ENCODE results near the gene PRMT3.
"Not testable (repeated sequence)": the region's sequence is repeated elsewhere in the genome, so short reads cannot be mapped to it uniquely, and the experiment has no call there.

PRMT3 gene

DNA sequence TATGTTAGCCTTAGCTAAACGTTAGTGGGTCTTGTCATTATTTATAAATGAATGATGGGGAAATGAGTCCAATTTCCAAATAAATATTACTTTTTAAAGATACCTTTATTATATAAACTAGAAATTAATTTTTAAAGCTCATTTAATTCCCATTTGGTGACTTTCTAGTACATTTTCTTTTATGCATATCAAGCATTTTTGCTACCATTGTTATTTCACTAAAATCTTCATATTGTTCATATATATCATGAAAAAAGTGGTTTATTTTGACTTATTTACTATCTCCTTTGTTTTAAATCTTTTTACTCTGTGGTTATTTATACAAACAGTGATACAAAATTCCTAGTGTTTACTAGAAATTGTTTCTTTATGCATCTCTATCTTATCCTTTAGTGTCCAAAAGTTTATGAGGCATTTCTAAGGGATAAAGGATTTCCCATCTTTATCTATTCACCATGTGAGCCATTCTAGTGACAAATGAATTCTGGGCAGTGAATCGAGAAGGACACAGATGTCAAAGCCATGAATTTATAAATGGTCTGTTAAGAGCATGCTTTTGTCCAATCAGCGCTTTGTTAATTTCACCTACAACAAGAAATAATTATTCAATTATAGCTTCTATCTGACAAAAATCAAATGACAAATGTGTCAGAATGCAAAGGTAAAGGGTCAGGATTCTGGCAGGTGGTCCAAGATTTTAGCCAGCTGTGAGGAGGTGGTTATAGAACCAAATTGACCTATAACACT is 70.6 kb downstream of the PRMT3 start:
- no peak for DNase-seq

DNA sequence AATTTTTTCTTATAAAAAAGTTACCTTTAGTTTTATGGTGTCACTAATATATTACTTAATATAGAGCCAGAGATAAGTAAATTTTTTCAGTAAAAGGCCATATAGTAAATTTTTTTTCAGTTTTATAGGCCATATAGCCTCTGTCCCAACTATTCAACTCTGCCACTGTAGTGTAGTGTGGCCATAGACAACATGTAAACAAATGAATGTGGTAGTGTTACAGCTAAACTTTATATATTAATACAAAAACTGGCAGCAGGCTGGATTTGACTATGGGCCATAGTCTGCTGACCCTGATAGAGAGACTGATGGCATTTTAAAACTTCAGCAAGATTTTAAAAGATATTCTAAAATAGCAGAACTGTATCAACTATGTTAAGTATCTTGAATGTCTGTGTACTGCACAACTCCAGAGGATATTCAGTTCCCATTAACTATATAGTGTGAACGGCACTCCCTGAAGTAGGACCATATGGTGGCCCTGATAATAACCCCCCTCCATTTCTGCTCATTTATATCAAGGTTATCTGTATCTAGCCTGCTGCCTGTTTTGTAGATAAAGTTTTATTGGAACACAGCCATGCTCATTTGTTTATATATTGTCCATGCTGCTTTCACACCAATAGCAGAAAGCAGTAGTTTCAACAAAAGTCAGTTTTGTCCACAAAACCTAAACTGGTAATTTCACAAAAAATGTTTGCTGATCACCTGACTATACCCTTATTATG is 71.6 kb downstream of the PRMT3 start:
- no peak for DNase-seq

DNA sequence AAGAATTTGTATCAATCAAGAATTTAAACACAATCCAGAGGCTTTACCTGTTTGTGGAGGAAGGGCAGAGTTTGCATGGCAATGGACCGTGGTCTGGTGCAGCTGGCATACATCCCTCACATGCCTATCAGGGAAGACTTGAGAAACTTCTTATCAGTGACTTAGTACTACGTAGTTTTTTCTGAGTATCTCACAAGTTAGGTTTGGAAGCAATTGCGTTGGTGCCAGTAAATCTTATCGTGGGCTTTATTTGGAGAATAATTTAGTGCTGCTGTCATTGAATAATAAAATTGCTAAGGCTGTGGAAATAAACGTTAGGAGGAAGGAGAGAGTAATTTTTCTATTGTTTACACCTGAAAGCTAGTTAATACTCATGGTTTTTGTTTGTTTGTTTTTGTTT is 72.3 kb downstream of the PRMT3 start:
- DNase-seq, result no peak

DNA sequence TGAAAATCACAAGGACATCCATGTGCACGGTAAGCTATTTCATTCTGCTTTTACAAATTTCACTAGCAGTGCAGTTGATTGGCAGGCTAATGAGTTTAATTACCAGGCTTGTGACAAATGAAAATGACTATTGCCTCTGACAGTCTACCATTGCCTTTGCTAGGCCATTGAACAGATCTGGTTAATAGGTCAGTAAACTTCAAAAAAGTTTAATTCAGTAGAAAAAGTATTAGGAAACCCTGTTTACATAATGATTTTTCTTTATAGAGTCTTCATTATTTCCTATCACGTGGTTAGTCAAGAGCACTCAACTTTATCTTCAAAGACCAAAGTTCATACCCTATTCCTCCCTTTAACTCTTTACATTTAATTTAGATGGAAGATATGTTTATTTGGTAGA is 77.0 kb downstream of the PRMT3 start:
- DNase-seq, result no peak

DNA sequence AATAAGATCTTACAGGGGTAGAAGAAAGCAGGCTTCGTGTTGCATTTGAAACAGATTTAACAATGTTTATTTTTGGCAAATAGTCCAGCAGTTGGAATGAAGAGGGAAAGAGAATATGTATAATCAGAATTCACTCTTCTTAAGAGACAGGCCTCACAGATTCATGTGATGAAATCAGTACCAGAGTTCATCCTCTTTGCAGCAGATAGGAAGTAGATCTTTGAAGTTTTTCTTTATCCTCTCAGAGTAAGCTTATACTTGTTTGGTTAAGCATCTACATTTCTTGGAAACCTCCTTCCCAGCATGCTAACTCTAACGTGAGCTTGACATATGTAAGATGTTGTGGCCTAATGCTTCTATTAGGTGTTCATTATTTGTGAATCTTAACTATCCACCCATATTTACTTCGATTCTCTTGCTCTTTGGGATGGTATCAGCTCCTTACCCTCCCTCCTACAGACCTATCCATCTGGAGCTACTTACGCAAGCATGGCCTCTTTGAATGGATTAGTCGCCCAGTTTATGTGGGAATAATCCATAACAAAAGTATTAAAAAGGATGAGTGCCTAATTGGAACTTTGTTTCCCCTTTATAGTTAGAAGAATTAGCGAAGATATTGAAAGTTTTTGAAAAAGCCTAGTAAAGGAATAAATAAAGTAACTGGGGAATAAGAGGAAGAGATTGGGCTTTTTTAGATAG is 80.1 kb downstream of the PRMT3 start:
- DNase-seq, result no peak

DNA sequence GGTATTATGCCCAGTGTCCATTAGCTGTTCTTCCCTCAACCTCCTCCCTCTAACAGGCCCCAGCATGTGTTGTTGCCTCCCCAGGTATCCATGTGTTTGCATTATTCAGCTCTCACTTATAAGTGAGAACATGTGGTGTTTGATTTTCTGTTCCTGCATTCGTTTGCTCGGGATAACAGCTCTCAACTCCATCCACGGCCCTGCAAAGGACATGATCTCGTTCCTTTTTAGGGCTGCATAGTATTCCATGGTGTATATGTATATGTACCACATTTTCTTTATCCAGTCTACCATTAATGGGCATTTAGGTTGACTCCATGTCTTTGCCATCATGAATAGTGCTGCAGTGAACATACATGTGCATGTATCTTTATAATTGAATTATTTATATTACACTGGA is 82.8 kb downstream of the PRMT3 start:
- no peak for DNase-seq

DNA sequence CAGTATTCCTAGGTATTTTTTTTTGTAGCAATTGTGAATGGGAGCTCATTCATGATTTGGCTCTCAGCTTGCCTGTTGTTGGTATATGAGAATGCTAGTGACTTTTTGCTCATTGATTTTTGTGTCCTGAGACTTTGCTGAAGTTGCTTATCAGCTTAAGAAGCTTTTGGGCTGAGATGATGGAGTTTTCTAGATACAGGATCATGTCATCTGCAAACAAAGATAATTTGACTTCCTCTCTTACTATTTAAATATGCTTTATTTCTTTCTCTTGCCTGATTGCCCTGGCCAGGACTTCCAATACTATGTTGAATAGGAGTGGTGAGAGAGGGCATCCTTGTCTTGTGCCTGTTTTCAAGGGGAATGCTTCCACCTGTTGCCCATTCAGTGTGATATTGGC is 84.4 kb downstream of the PRMT3 start:
- not testable (repeated sequence) for DNase-seq

DNA sequence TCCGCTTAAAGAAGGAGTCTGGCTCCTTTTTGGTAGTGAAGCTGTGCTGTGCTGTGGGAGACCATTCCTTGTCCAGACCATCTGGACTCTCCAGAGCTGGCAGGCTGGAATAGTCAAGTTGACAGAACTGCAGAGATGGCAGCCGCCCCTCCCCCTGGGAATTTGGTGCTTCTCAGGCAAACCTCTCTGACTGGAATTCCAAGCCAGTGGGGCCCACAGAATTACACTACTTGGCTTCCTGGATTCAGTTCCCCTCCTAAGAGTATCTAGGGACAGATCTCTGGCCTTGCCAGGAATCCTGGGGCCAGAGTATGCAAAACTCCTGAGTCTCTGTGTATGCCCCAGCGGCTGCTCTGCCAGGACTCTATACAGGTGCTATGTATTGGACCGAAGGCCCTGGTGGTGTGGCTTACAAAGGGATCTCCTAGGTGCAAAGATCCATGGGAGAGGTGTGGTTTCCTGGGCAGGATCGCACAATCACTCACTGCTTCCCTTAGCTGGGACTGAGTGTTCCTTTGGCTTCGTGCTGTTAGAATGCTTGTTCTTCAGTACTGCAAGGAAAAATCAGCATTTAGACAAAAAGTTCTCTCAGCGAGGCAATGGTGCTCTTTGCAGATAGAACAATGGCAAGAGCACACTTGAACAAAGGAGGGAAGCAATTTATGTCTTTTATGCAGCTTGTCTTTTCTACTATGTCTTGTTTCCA is 86.8 kb downstream of the PRMT3 start:
- DNase-seq, result no peak

DNA sequence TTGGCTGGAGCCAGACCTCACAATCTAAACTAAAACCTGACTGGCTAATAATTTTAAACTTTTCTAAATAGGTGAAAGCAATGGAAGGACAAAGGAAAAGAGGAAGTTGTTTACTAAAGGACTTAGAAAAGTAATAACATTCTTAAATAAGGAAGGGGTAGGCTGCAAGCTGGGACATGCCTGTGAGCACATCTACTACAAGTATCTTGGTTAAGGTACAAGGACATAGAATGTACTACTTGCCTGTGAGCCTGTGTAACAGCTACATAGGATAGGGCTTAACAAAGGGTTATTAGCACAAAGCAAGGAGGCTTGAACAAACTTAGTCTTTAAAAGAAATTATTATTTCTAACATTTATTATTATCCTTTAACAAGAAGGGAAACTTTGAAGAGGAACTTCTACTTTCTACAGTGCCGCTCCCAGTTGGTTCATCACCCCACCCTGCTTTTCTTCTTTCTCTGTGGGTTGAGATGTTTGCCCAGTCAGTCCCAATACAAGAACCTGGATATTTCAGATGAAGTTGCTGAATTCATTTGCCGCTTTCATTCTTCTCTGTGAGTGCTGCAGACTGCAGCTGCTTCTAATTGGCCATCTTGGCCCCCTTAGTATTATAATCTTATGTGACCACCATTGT is 87.5 kb downstream of the PRMT3 start:
- DNase-seq, result no peak

DNA sequence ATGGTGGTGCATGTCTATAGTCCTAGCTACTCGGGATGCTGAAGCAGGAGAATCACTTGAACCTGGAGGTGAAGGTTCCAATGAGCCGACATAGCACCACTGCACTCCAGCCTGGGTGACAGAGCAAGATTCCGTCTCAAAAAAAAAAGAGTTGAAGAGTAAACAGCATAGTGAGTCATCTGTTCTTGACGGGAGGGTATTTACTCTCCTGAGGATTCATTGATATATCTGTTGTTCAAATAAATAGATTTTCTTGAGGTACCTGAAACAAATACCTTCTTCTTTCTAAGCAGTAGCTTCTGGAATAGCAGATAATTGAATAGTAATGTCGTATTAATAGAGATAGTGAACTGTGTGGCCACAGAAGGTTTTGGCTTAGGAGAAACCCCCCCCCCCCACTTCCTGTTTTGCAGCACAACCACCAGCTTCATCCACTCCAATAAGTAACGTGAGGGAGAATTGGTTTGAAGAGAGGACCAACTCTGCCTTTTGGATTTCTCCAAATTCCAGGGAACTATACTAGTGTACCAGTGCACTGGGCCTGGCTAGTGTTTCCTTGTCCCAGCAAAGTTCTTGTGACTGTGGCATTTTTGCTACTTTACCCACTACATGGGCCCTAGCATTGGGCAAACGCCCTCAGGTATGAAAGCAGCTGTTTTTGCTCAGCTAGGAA is 90.0 kb downstream of the PRMT3 start:
- DNase-seq, result no peak

DNA sequence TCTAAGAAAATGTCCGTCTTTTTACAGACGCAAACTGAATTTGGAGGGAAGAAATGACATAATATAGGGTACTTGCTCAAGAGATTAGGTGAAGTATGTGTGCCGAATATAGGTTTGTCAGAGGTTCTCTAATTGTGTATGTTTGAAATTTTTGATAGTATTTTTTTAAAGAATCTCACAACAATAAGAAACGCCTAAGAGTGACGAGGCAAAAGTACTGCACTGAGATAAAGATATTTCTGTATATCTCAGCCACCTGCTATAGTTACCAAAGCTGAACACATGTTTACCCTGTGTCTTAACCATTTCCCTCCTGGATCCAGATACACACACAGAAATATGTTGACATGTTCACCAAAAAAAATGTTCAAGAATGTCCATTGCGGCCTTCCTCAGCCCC is 92.0 kb downstream of the PRMT3 start:
- no peak for DNase-seq

DNA sequence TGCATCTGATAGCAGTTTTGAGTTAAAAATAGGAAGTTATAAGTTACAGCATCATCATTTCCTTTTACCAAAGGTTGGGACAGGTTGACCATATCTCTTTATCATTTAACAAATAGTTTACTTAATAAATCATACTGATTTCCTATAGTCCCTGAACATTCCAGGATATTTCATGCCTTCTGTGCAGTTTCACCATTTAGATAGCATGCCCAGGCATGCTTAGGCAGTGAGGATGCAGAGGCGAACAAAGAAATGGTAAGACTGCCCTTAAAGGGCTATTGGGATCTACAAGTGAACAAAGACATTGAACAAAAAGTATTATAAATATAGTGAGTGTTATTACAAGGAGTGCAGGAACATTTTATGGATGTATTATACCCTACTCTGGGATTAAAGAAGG is 96.4 kb downstream of the PRMT3 start:
- no peak for DNase-seq

DNA sequence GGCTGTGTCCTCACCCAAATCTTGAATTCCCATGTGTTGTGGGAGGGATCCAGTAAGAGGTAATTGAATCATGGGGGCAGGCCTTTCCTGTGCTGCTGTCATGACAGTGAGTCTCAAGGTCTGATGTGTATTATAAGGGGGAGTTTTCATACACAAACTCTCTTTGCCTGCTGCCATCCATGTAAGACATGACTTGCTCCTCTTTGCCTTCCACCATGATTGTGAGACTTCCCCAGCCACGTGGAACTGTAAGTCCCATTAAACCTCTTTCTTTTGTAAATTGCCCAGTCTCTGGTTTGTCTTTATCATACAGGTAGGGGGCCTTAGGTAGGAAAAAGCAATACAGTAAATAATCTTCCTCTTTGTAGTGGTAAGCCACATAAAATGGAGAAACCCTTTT is 96.9 kb downstream of the PRMT3 start:
- not testable (repeated sequence) for DNase-seq

DNA sequence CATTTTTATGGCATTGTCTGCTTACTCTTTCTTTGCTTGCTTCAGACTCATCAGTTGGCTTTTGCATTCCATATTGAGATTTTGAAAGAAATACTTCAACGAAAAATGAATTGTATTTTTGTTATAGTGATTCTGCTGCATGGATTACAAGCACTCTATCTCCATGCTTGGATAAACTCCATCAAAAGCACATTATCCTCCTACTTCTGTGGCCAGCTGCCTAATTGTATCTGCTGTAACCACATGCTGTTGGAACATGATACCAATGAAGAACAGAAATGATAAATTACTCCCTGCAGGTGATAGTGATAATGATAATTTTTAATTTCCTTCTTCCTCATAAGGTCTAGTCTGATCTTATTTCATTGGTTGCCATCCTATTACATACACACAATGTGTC is 100.8 kb downstream of the PRMT3 start:
- DNase-seq, result no peak

DNA sequence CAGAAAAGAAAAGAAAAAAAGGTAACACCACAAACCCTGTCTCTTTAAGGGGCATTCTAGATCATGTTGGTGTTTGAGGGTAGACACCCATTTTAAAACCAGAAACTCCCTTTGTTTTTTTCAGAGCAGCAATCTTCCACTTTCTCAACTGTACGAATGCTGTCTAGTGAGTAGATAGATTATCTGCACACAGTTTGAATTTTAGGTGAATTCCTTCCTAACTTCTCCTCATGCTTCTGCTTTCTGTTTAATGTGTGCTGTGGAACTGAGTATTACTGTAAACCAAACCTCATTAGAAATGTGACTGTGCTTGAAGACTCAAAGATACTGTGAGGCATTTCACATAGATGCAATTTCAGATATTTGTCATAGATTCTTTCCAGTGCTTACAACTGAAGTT is 102.4 kb downstream of the PRMT3 start:
- DNase-seq, result no peak

DNA sequence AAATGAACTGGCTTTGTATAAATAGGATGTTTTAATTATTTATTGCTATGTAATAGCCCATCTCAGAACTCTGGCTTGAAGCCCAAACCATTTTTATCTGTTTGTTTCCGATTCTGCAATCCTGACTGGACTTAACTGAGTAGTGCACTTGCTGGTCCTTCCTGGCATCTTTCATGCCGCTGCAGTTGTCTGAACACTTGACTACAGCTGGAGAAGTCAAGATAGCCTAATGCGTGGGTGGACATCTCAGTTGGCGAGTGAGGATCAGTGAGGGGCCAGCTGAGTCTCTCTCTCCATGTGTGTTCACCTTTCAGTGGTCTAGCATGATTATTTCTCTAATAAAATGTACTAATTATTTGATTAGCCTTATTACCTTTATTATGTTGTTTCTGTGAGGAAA is 105.8 kb downstream of the PRMT3 start:
- DNase-seq, result no peak

DNA sequence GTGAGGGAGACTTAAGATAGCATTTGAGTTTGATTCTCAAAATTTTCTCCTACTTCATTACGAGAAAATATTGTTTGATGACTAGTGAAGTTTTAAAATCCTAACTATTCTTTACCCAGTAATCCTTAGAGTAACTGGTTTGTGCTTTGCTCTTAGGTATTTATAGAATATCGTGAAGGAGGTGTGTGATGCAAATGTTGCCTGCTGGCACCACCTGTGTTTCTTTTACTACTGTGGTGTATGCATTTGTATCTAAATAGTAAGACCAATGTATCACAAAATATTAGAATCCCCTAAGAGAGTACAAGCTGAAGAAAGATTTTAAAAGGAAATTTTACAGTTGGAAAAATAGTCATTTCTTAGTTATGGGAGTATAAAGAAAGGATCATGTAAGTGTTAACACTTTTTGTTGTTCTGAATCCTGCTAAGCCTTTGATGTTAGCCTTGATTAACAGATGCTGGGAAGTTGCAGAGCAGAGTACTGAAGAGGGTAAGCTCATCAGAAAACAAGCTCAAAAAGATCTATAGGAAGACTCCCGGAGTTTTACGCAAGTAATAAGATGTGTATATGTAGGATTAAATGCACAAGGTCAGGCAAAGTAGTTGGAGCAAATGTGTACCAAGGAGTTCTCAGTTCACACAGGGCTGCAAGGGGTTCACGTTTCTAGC is 109.7 kb downstream of the PRMT3 start:
- no peak for DNase-seq

DNA sequence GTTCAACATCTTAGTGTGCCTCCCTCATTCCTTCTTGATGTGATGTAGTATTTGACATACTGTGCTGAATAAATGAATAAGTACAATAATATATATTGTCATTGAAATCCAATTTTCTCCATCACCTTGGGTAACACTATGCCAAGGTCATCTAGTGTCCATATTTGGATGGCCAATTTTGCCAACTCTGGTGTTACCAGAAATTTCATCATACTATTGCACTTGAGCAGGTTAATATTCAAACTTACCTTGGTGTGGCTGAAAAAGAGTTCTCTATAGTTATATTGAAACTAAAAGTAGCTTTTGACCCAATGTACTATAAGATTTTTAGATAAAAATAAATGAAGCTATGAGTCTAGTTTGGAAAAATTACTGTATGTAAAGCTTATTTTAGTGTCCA is 113.7 kb downstream of the PRMT3 start:
- DNase-seq, result no peak

DNA sequence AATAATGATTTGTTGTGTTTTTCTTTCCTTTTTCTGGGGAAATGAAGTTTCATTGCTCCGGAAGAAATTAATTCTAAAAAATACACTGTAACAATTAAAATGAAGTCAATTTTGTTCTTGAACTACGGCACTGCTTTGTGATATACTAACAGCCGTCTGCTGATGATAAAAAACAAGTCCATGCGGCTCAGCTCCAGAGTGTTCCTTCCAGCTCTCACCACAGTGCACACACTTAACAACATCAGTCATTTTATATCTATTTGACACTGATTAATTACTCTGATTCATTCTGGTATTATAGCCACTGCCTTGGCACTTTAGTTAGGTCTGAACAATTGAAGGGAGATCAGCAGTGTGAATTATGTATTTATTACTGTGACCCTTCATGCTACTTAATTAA is 114.5 kb downstream of the PRMT3 start:
- DNase-seq, result no peak

DNA sequence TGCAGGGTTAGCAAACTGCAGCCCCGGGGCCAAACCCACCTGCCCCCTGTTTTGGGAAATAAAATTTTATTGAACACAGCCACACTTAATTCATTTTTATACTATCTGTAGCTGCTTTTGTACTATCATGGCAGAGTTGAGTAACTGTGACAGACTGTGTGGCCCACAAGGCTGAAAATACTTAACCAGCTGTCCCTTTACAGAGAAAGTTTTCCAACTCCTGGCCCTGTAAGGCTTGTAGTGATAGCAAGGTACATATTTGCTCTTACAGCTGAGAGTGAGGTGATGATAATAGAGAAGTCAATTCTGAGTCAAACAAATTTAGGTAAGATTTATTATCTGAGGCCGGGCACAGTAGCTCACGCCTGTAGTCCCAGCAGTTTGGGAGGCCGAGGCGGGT is 124.5 kb downstream of the PRMT3 start:
- DNase-seq, result no peak

DNA sequence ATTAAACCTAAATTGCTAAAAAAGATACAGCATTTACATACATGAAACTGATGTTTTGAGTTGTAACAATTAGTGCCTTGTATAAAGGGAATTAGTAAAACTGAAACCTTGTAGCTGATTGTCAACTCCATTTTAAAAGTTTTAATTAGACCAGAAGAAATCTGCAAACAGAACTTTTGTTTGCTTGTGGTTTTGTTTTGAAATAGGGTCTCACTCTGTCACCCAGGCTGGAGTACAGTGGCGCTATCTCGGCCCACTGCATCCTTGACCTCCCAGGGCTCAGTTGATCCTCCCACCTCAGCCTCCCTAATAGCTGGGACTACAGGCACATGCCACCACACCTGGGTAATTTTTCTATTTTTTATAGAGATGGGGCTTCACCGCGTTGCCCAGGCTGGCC is 125.4 kb downstream of the PRMT3 start:
- DNase-seq, result no peak

DNA sequence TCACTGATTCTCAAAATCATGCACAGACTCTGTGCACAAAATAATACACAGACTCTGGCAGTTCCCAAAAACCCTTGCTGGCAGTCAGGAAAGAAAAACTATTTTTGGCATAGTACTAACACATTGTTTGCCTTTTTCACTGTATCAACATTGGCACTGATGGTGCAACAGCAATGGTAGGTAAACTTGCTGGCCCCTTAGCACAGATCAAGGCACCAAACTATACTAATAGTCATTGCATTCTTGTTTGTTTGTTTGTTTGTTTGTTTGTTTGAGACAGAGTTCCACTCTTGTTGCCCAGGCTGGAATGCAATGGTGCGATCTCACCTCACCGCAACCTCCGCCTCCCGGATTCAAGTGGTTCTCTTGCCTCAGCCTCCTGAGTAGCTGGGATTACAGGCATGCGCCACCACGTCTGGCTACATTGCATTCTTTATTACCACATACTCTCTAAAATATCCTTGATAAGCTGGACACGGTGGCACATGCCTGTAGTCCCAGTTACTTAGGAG is 130.9 kb downstream of the PRMT3 start:
- DNase-seq, result no peak
